Thyroid gland (tissue), 4 donors: Measurements from ENCODE around the gene TERC. TPM values are rescaled to one million over a fixed set of nuclear protein-coding genes. Genes with fewer than 3 reads are reported as not detected.
"Not testable (repeated sequence)": the region's sequence is repeated elsewhere in the genome, so short reads cannot be mapped to it uniquely, and the experiment has no call there.

Experiments used
- DNase-seq, 2 donors: peaks; one replicate each; pipeline ENCODE4 v3.0.0-alpha.2; 2019
- H3K27ac ChIP-seq, 3 donors: fragments of 200-600 bp; sonication (generic); 1 replicate in 2 of 3; 2 replicates in 1 of 3; pipeline ENCODE4 v1.5.1; 2016 to 2019; ENCODE audit warnings: mild to moderate bottlenecking in 1 of 3, moderate library complexity in 1 of 3
- H3K27me3 ChIP-seq: fragments of 200-600 bp; sonication (generic); one replicate; pipeline ENCODE4 v1.5.1; 2019
- H3K36me3 ChIP-seq, 2 donors: fragments of 200-600 bp; sonication (generic); one replicate each; pipeline ENCODE4 v1.5.1; 2016 to 2019
- H3K4me1 ChIP-seq, 2 donors: fragments of 200-600 bp; sonication (generic); one replicate each; pipeline ENCODE4 v1.5.1; 2017 to 2019
- H3K4me3 ChIP-seq, 3 donors: fragments of 200-600 bp; sonication (generic); replicated peaks in 1 of 3; 1 replicate in 2 of 3; 2 replicates in 1 of 3; pipeline ENCODE4 v1.5.1; 2016; ENCODE audit warnings: mild to moderate bottlenecking in 1 of 3
- H3K9me3 ChIP-seq: fragments of 200-600 bp; sonication (generic); one replicate; pipeline ENCODE4 v1.5.1; 2017
- POLR2A ChIP-seq, 2 donors: fragments of 450-650 bp; IDR thresholded peaks; one replicate each; pipeline ENCODE4 v1.6.1; 2017; ENCODE audit warnings: antibody characterized with exemption in 2 of 2, mild to moderate bottlenecking in 2 of 2, moderate library complexity in 1 of 2
- WGBS, 2 donors: methylation state at CpG; one replicate each; pipeline ENCODE4 v1.1.5; 2017; 5-methylcytosine and 5-hydroxymethylcytosine counted together
- intact Hi-C: fragments of 100-400 bp; cut with DNase I; formaldehyde crosslinking; loops from one replicate; pipeline ENCODE4 v1.15.1; 2023
- small RNA-seq: library from RNA; depleted of rRNA; stranded (forward); fragments of <200 nt; gene quantifications from one replicate; pipeline ENCODE3, GENCODE V24; 2016
- total RNA-seq, 4 donors: library from RNA; depleted of rRNA; stranded (reverse); fragments of >200 nt; gene quantifications; one replicate each; pipeline ENCODE4 v1.2.3, GENCODE V29; 2016
- TF ChIP-seq, protein P1 (sequence below), 6 experiments: fragments of 200-600 bp in 3 of 6; fragments of 450-650 bp in 3 of 6; sonication (generic) in 3 of 6; IDR thresholded peaks; one replicate each; pipeline ENCODE4 v1.5.1; 2016 to 2019; ENCODE audit warnings: antibody characterized with exemption in 6 of 6, mild to moderate bottlenecking in 2 of 6, inconsistent platforms in 1 of 6, moderate library complexity in 1 of 6

TERC gene
- total RNA-seq, 4 donors from 2014 or later = 83.6 to 291 (median 166) TPM

GRCh38 chr3:169722724-169723123 is 42.1 kb downstream of the TERC start:
- H3K4me1 ChIP-seq = no peaks in the 10 kb centered on the region
- no peaks in the 10 kb centered on the region for H3K36me3 ChIP-seq
- H3K9me3 ChIP-seq = no peaks in the 10 kb centered on the region
- TF ChIP-seq POLR2A (IDR thresholded peaks at IDR 0.05) = no peak
- TF ChIP-seq, protein P1, sequence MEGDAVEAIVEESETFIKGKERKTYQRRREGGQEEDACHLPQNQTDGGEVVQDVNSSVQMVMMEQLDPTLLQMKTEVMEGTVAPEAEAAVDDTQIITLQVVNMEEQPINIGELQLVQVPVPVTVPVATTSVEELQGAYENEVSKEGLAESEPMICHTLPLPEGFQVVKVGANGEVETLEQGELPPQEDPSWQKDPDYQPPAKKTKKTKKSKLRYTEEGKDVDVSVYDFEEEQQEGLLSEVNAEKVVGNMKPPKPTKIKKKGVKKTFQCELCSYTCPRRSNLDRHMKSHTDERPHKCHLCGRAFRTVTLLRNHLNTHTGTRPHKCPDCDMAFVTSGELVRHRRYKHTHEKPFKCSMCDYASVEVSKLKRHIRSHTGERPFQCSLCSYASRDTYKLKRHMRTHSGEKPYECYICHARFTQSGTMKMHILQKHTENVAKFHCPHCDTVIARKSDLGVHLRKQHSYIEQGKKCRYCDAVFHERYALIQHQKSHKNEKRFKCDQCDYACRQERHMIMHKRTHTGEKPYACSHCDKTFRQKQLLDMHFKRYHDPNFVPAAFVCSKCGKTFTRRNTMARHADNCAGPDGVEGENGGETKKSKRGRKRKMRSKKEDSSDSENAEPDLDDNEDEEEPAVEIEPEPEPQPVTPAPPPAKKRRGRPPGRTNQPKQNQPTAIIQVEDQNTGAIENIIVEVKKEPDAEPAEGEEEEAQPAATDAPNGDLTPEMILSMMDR (IDR thresholded peaks at IDR 0.05) = no peak
- no peak for DNase-seq
- no peaks in the 10 kb centered on the region for H3K27me3 ChIP-seq
- no peak overlapping the region for H3K4me3 ChIP-seq
- H3K27ac ChIP-seq = no peak overlapping the region
- intact Hi-C loops = no loop called here

- WGBS, 2 donors = 92 to 99% methylated on average over 4 of the region's 4 CpGs
- not testable (repeated sequence) for DNase-seq
Measured at GRCh38 chr3:169718415-169718814, 46.4 kb downstream of the TERC start.

More at GRCh38 chr3:169718415-169718814, 46.4 kb downstream of the TERC start:
- intact Hi-C loops, H3K9me3 ChIP-seq, H3K36me3 ChIP-seq, H3K4me1 ChIP-seq, H3K27ac ChIP-seq, H3K27me3 ChIP-seq, H3K4me3 ChIP-seq: not testable (repeated sequence)

Small RNA genes lying within 50 kb of the gene (small RNA-seq; reads per million reads assigned to genes)
- not detected for gene RNU6-637P

Other genes with a start within 250 kb of the TERC start
- gene MECOM, start 101.3 kb downstream of the TERC start, total RNA-seq = 10 to 100 TPM in 1 of 4 donors, 1 to 10 TPM in 3; 3.2 to 16.0 (median 6.8) TPM
- gene ACTRT3, start 4.5 kb upstream of the TERC start, total RNA-seq = 1 to 10 TPM; 2.0 to 3.3 (median 3.0) TPM
- gene MYNN, start 8.3 kb upstream of the TERC start, total RNA-seq = 10 to 100 TPM; 19.4 to 25.0 (median 21.3) TPM
- gene LRRIQ4, start 47.8 kb upstream of the TERC start, total RNA-seq = under 1 TPM in 1 of 4 donors, not detected in 3; 0.29 TPM
- gene LRRC34, start 47.8 kb upstream of the TERC start, total RNA-seq = 1 to 10 TPM; 2.9 to 6.6 (median 5.1) TPM
- gene LRRC31, start 104.9 kb upstream of the TERC start, total RNA-seq = not detected
- gene SAMD7, start 146.5 kb upstream of the TERC start, total RNA-seq = not detected
- 100 to 1,000 TPM in 2 of 4 donors, 10 to 100 TPM in 2; 90.9 to 124 (median 104) TPM for gene SEC62, start 201.7 kb upstream of the TERC start, total RNA-seq